Measurements from ENCODE around the gene CD200.
"Not testable (repeated sequence)": the region's sequence is repeated elsewhere in the genome, so short reads cannot be mapped to it uniquely, and the experiment has no call there.

CD200 gene

GRCh38 chr3:112401617-112402016 is 68.7 kb downstream of the CD200 start:
- H3K27me3 ChIP-seq (ENCODE audit: insufficient read depth, low read length, poor library complexity, severe bottlenecking), result no peaks in the 10 kb centered on the region
- H3K9ac ChIP-seq (ENCODE audit: low read depth, low read length, poor library complexity, severe bottlenecking), result no peak overlapping the region
- H3K4me2 ChIP-seq (ENCODE audit: low read depth, low read length, poor library complexity, severe bottlenecking), result no peak overlapping the region
- H3K9me2 ChIP-seq (replicated peaks; ENCODE audit: low read depth, low read length), result no peaks in the 10 kb centered on the region
- H3K79me2 ChIP-seq (ENCODE audit: insufficient read depth, low read length), result no peaks in the 10 kb centered on the region
- no peaks in the 10 kb centered on the region for H4K20me1 ChIP-seq (ENCODE audit: insufficient read depth, low read length, poor library complexity, severe bottlenecking)
- H3K36me3 ChIP-seq (ENCODE audit: insufficient read depth, low read length), result no peaks in the 10 kb centered on the region
- no peak overlapping the region for H3K4me3 ChIP-seq (ENCODE audit: low read length, poor library complexity, severe bottlenecking)
- no peak for TF ChIP-seq EZH2phosphoT487 (IDR thresholded peaks at IDR 0.05; ENCODE audit: borderline replicate concordance)
- no peak for TF ChIP-seq CTCF (conservative IDR thresholded peaks at IDR 0.05; ENCODE audit: low read length)
- no peaks in the 10 kb centered on the region for H3K9me3 ChIP-seq (ENCODE audit: insufficient read depth, low read depth, low read length)
- peaks cover 13% of the 10 kb centered on the region for H3K4me1 ChIP-seq (ENCODE audit: insufficient read depth, low read length, poor library complexity, severe bottlenecking)
- H2AFZ ChIP-seq (ENCODE audit: low read length), result peak overlapping the region; percentile 4; the same call in 1 of the 2 replicates
- no peaks in the 10 kb centered on the region for H3F3A ChIP-seq (ENCODE audit: low read depth)

GRCh38 chr3:112403103-112403502 is 70.1 kb downstream of the CD200 start:
- Histone ChIP-seq H3K4me2 (ENCODE audit: low read depth, low read length, poor library complexity, severe bottlenecking) (no peak overlapping the region), H3K4me1 (ENCODE audit: insufficient read depth, low read length, poor library complexity, severe bottlenecking) (peaks cover 1% of the 10 kb centered on the region), H3K9me2 (replicated peaks; ENCODE audit: low read depth, low read length) (no peaks in the 10 kb centered on the region), H4K20me1 (ENCODE audit: insufficient read depth, low read length, poor library complexity, severe bottlenecking) (no peaks in the 10 kb centered on the region), H3K79me2 (ENCODE audit: insufficient read depth, low read length) (no peaks in the 10 kb centered on the region), H3K36me3 (ENCODE audit: insufficient read depth, low read length) (no peaks in the 10 kb centered on the region), H3F3A (ENCODE audit: low read depth) (no peaks in the 10 kb centered on the region), H3K4me3 (ENCODE audit: low read length, poor library complexity, severe bottlenecking) (no peak overlapping the region), H3K9me3 (ENCODE audit: insufficient read depth, low read depth, low read length) (no peaks in the 10 kb centered on the region), H3K9ac (ENCODE audit: low read depth, low read length, poor library complexity, severe bottlenecking) (no peak overlapping the region), H2AFZ (ENCODE audit: low read length) (peak overlapping the region; percentile 21; the same call in 1 of the 2 replicates), H3K27me3 (ENCODE audit: insufficient read depth, low read length, poor library complexity, severe bottlenecking) (no peaks in the 10 kb centered on the region)
- no peak for TF ChIP-seq CTCF (conservative IDR thresholded peaks at IDR 0.05; ENCODE audit: low read length)
- TF ChIP-seq EZH2phosphoT487 (IDR thresholded peaks at IDR 0.05; ENCODE audit: borderline replicate concordance), result no peak

DNA sequence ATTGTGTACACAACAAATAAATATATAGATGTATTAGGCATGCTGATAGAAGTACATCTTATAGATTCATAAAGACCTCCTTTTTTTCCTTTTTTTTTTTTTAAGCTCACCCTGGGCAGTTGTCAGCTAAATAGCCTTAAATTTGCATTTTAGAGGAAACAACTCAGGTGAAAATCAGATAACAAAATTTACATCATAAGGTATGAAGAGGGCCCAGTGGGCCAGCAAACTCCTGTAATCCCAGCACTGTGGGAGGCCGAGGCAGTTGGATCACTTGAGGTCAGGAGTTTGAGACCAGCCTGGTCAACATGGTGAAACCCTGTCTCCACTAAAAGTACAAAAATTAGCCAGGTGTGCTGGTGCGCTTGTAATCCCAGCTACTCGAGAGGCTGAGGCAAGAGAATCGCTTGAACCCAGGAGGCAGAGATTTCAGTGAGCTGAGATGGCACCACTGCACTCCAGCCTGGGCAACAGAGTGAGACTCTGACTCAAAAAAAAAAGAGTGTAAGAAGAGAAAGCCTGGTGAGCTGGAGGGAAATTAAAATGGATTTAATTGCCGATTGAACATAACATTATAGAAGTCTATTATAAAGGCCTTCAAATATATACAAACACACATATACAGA is 72.1 kb downstream of the CD200 start:
- H3K4me1 ChIP-seq (ENCODE audit: insufficient read depth, low read length, poor library complexity, severe bottlenecking); H3K9me3 ChIP-seq (ENCODE audit: insufficient read depth, low read depth, low read length): not testable (repeated sequence)

DNA sequence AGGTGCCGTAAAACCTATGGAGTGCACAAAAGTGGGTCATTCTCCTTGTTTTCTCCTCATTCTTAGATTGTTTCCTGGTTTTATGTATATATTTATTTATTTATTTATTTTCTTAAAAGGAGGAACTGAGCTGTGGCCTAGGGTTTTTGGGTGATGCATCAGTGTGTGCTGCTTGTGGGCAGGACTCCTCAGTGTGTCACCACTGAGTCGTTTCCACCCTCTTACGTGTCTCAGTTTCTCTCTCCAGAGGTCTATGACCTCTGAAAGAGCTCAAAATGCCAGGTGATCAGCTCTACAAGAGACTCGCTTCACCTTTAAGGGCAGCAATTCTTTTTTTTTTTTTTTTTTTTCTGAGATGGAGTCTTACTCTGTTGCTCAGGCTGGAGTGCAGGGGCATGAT is 72.9 kb downstream of the CD200 start:
- no peak overlapping the region for H3K9ac ChIP-seq (ENCODE audit: low read depth, low read length, poor library complexity, severe bottlenecking)

More for the DNA sequence above, 72.1 kb downstream of the CD200 start:
- not testable (repeated sequence) for H3K4me3 ChIP-seq (ENCODE audit: low read length, poor library complexity, severe bottlenecking); H3K27me3 ChIP-seq (ENCODE audit: insufficient read depth, low read length, poor library complexity, severe bottlenecking); H3K79me2 ChIP-seq (ENCODE audit: insufficient read depth, low read length); H3K36me3 ChIP-seq (ENCODE audit: insufficient read depth, low read length); H3K9me2 ChIP-seq (replicated peaks; ENCODE audit: low read depth, low read length); H4K20me1 ChIP-seq (ENCODE audit: insufficient read depth, low read length, poor library complexity, severe bottlenecking); H3F3A ChIP-seq (ENCODE audit: low read depth); H3K9ac ChIP-seq (ENCODE audit: low read depth, low read length, poor library complexity, severe bottlenecking); H3K4me2 ChIP-seq (ENCODE audit: low read depth, low read length, poor library complexity, severe bottlenecking)
- H2AFZ ChIP-seq (ENCODE audit: low read length), result peak overlapping the region; percentile 55; the same call in 1 of the 2 replicates

More for the DNA sequence above, 72.9 kb downstream of the CD200 start:
- no peaks in the 10 kb centered on the region for H3K36me3 ChIP-seq (ENCODE audit: insufficient read depth, low read length)
- H3K9me3 ChIP-seq (ENCODE audit: insufficient read depth, low read depth, low read length), result no peaks in the 10 kb centered on the region
- no peaks in the 10 kb centered on the region for H3K79me2 ChIP-seq (ENCODE audit: insufficient read depth, low read length)
- H3K4me3 ChIP-seq (ENCODE audit: low read length, poor library complexity, severe bottlenecking), result no peak overlapping the region
- H3K9me2 ChIP-seq (replicated peaks; ENCODE audit: low read depth, low read length), result no peaks in the 10 kb centered on the region
- H3K4me1 ChIP-seq (ENCODE audit: insufficient read depth, low read length, poor library complexity, severe bottlenecking), result no peaks in the 10 kb centered on the region
- TF ChIP-seq CTCF (conservative IDR thresholded peaks at IDR 0.05; ENCODE audit: low read length), result no peak
- no peak overlapping the region for H3K4me2 ChIP-seq (ENCODE audit: low read depth, low read length, poor library complexity, severe bottlenecking)
- H3F3A ChIP-seq (ENCODE audit: low read depth), result no peaks in the 10 kb centered on the region
- no peaks in the 10 kb centered on the region for H3K27me3 ChIP-seq (ENCODE audit: insufficient read depth, low read length, poor library complexity, severe bottlenecking)
- peak overlapping the region; percentile 55; the same call in 1 of the 2 replicates for H2AFZ ChIP-seq (ENCODE audit: low read length)
- H4K20me1 ChIP-seq (ENCODE audit: insufficient read depth, low read length, poor library complexity, severe bottlenecking), result no peaks in the 10 kb centered on the region

Data from Loucy (cell line).